Liver (tissue), 2 donors: ENCODE results near the gene SP140L.

Experiments used
- RAD21 ChIP-seq, 2 donors: IDR thresholded peaks; 2 replicates each; pipeline ENCODE4 v1.6.1; 2016; ENCODE audit warnings: antibody characterized with exemption in 2 of 2, mild to moderate bottlenecking in 2 of 2
- TF ChIP-seq, protein P1 (sequence below): IDR thresholded peaks from 2 replicates; pipeline ENCODE4 v1.6.1; 2016; ENCODE audit warnings: antibody characterized with exemption
- donor health status: healthy.

DNA sequence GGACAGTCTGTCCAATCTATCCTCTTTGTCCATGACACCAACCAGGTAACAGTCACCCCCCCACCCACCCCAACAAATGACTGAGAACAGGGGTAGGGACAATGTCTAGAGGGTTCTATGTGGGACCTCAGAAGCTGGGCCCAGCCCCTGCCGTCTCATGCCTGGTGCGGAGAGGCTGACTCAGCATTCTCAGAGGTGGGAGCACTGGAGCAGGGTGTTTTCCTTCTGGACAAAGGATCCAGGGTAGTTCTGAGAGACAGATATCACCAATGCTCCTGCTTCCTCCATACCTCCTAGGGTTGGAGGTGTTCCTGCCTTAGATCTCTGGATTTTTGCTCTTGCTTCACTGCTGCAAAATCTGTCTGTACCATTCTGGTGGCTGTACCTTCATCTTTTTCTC, 55.1 kb downstream of the SP140L start:
- no peak for TF ChIP-seq RAD21 (IDR thresholded peaks at IDR 0.05)
- TF ChIP-seq, protein P1, sequence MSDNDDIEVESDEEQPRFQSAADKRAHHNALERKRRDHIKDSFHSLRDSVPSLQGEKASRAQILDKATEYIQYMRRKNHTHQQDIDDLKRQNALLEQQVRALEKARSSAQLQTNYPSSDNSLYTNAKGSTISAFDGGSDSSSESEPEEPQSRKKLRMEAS = no peak
